ENCODE measurements around the gene SATL1. TPM values are rescaled to one million over a fixed set of nuclear protein-coding genes. Genes with fewer than 3 reads are reported as not detected.

SATL1 gene
- total RNA-seq, 4 donors from 2014 or later, result 0.32 TPM; not detected in 3

DNA sequence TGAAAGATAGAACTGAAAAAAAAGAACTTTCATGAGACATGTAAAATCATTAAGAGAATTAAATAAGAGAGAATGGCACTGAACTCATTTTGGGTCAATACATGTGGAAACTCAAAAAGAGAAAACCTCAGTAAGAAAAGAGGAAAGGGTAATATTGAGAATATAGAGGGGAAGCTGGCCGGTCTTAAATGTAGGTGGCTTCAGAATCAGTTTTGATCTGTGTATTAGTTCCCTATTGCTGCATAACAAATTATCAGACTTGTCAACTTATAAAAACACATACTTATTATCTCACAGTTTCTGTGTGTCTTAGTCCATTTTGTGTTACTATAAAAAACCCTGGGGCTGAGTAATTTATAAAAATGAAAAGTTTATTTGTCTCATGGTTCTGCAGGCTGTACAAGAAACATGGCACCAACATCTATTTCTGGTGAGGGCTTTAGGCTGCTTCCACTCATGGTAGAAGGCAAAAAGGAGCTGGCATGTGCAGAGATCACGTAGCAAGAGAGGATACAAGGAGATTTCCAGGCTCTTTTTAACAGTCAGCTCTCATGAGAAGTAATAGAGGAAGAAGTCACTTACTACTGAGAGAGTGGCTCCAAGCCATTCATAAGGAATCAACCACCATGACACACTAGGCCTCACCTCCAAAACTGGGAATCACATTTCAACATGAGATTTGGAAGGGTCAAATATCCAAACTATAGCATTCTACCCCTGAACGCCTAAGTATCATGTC lies 29.6 kb downstream of the SATL1 start:
- no peaks in the 10 kb centered on the region for H3K36me3 ChIP-seq
- no peak overlapping the region for H3K27ac ChIP-seq
- intact Hi-C loops (cut with DNase I; ENCODE audit: low total_unique reads), result no loop called here
- H3K27me3 ChIP-seq, result no peaks in the 10 kb centered on the region
- in situ Hi-C loops (cut with MboI; ENCODE audit: low pct_ligation_motif_present in 1 of 4, low pct_unique_long_range_greater_than_20kb in 1 of 4, low sequenced_read_pairs in 3 of 4), result no loop called here
- H3K4me1 ChIP-seq, result no peaks in the 10 kb centered on the region
- 76 to 100% methylated on average over 1 to 3 of the region's 3 CpGs for WGBS, 2 donors (ENCODE audit: low coverage in 1 of 2)
- TF ChIP-seq EP300 (IDR thresholded peaks at IDR 0.05; ENCODE audit: low read depth) (no peak), POLR2A (IDR thresholded peaks at IDR 0.05) (no peak), POLR2AphosphoS5 (IDR thresholded peaks at IDR 0.05) (no peak), CTCF (IDR thresholded peaks at IDR 0.05) (no peak)
- no peaks in the 10 kb centered on the region for H3K9me3 ChIP-seq
- no peak overlapping the region for H3K4me3 ChIP-seq
- no peak for DNase-seq

GRCh38 chrX:85203461-85203970 lies 40.1 kb downstream of the SATL1 start:
- no peak overlapping the region for H3K4me3 ChIP-seq
- no peaks in the 10 kb centered on the region for H3K4me1 ChIP-seq
- H3K27ac ChIP-seq, result no peak overlapping the region
- 85% methylated on average over 8 of the region's 8 CpGs; no CpG with 5 or more reads in 1 of the 2 donors for WGBS, 2 donors (ENCODE audit: low coverage in 1 of 2)
- H3K36me3 ChIP-seq, result no peaks in the 10 kb centered on the region
- DNase-seq, result no peak
- in situ Hi-C loops (cut with MboI; ENCODE audit: low pct_ligation_motif_present in 1 of 4, low pct_unique_long_range_greater_than_20kb in 1 of 4, low sequenced_read_pairs in 3 of 4) (no loop called here), intact Hi-C loops (cut with DNase I; ENCODE audit: low total_unique reads) (no loop called here)
- H3K9me3 ChIP-seq, result no peaks in the 10 kb centered on the region
- no peaks in the 10 kb centered on the region for H3K27me3 ChIP-seq
- TF ChIP-seq POLR2A (IDR thresholded peaks at IDR 0.05) (no peak), EP300 (IDR thresholded peaks at IDR 0.05; ENCODE audit: low read depth) (no peak), POLR2AphosphoS5 (IDR thresholded peaks at IDR 0.05) (no peak), CTCF (IDR thresholded peaks at IDR 0.05) (no peak)

DNA sequence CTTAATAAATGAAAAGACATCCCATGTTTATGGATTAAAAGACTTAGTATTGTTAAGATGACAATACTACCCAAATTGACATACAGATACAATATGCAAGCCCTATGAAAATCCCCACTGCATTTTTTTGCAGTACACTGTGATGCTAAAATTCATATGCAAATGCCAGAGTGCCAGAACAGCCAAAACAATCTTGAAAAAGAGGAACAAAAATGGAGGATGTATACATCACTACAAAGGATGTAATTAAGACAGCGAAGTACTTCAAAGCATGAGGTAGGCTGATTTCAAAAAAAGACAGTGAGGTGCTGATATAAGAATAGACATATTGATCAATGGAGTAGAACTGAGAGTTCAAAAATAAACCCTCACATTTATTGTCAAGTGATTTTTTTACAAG lies 47.3 kb downstream of the SATL1 start:
- WGBS, 2 donors (ENCODE audit: low coverage in 1 of 2), result 50% methylated on average over 1 of the region's 1 CpG; no CpG with 5 or more reads in 1 of the 2 donors
- H3K27ac ChIP-seq, result no peak overlapping the region
- in situ Hi-C loops (cut with MboI; ENCODE audit: low pct_ligation_motif_present in 1 of 4, low pct_unique_long_range_greater_than_20kb in 1 of 4, low sequenced_read_pairs in 3 of 4), result no loop called here
- H3K36me3 ChIP-seq, result no peaks in the 10 kb centered on the region
- no peak overlapping the region for H3K4me3 ChIP-seq
- TF ChIP-seq EP300 (IDR thresholded peaks at IDR 0.05; ENCODE audit: low read depth) (no peak), CTCF (IDR thresholded peaks at IDR 0.05) (no peak), POLR2A (IDR thresholded peaks at IDR 0.05) (no peak), POLR2AphosphoS5 (IDR thresholded peaks at IDR 0.05) (no peak)
- no peak for DNase-seq
- no peaks in the 10 kb centered on the region for H3K9me3 ChIP-seq
- intact Hi-C loops (cut with DNase I; ENCODE audit: low total_unique reads), result no loop called here
- no peaks in the 10 kb centered on the region for H3K4me1 ChIP-seq
- H3K27me3 ChIP-seq, result no peaks in the 10 kb centered on the region

GRCh38 chrX:85159644-85160043 lies 83.9 kb downstream of the SATL1 start:
- Histone ChIP-seq H3K9me3 (no peaks in the 10 kb centered on the region), H3K27ac (no peak overlapping the region), H3K4me3 (no peak overlapping the region), H3K27me3 (no peaks in the 10 kb centered on the region), H3K36me3 (no peaks in the 10 kb centered on the region), H3K4me1 (no peaks in the 10 kb centered on the region)
- in situ Hi-C loops (cut with MboI; ENCODE audit: low pct_ligation_motif_present in 1 of 4, low pct_unique_long_range_greater_than_20kb in 1 of 4, low sequenced_read_pairs in 3 of 4), result no loop called here
- 73% methylated on average over 5 of the region's 5 CpGs; no CpG with 5 or more reads in 1 of the 2 donors for WGBS, 2 donors (ENCODE audit: low coverage in 1 of 2)
- TF ChIP-seq CTCF (IDR thresholded peaks at IDR 0.05) (no peak), POLR2A (IDR thresholded peaks at IDR 0.05) (no peak), EP300 (IDR thresholded peaks at IDR 0.05; ENCODE audit: low read depth) (no peak), POLR2AphosphoS5 (IDR thresholded peaks at IDR 0.05) (no peak)
- DNase-seq, result no peak
- intact Hi-C loops (cut with DNase I; ENCODE audit: low total_unique reads), result no loop called here
